HCT116 (cell line): ENCODE results near the gene NCOA1. TPM values are rescaled to one million over a fixed set of nuclear protein-coding genes. Genes with fewer than 3 reads are reported as not detected.

ENCODE experiments used
- ATAC-seq: fragments of 200-7000 bp; cut with Tn5 transposase; 2 replicates; pipeline ENCODE4 v1.9.1; 2020; ENCODE audit warnings: mild to moderate bottlenecking, moderate library complexity
- BruUV-seq: library from RNA; stranded (reverse); fragments of 400-500 nt; replicated peaks from 2 replicates; lab custom pipeline; 2021; lab: Mats Ljungman, UMichigan
- CTCF ChIA-PET: fragments of 300-600 bp; sonication (Branson Sonifier 250); formaldehyde crosslinking; loops from one replicate; lab custom pipeline; 2021; ENCODE audit warnings: antibody characterized with exemption; lab: Charles Lee
- POLR2A ChIA-PET: fragments of 300-600, 350-600 bp; sonication (Branson Sonifier 250); formaldehyde crosslinking; loops from one replicate; lab custom pipeline; 2021; ENCODE audit warnings: antibody characterized with exemption; lab: Charles Lee
- RAD21 ChIA-PET, 2 experiments: fragments of 300-600 bp; sonication (Branson Sonifier 250); formaldehyde crosslinking; loops; one replicate each; lab custom pipeline; 2023; ENCODE audit warnings: low total read pairs in 2 of 2; ENCODE audit not compliant: uncharacterized antibody in 2 of 2, unreplicated experiment in 2 of 2, low non-redundant PET in 1 of 2; lab: Charles Lee
- DNase-seq: peaks from one replicate; pipeline ENCODE4 v3.0.0-alpha.2; 2010; ENCODE audit warnings: low read depth, low spot score
- H2AFZ ChIP-seq: fragments of 200-600 bp; shearing (Covaris generic), sonication (generic); 2 replicates; pipeline ENCODE4 v1.6.1; 2017; ENCODE audit warnings: low read depth, mixed run types, mixed read lengths, antibody characterized with exemption, low read length; ENCODE audit not compliant: poor library complexity, severe bottlenecking
- H3K27ac ChIP-seq: 2 replicates; pipeline ENCODE4 v1.5.1; 2012; ENCODE audit warnings: low read depth, low read length
- H3K27me3 ChIP-seq: fragments of 200-600 bp; sonication (generic); 2 replicates; pipeline ENCODE4 v1.6.1; 2016; ENCODE audit warnings: mixed run types, low read length, mixed read lengths; ENCODE audit not compliant: insufficient read depth
- H3K36me3 ChIP-seq, 2 experiments: fragments of 200-500 bp in 1 of 2; fragments of 200-600 bp in 1 of 2; sonication (Bioruptor generic) in 1 of 2; sonication (generic) in 1 of 2; 2 replicates each; pipeline versions ENCODE4 v1.5.1 to v1.6.1; 2014 to 2016; ENCODE audit warnings: low read length in 2 of 2, inconsistent platforms in 1 of 2, mixed read lengths in 1 of 2, mixed run types in 1 of 2; ENCODE audit not compliant: insufficient read depth in 2 of 2, control insufficient read depth in 1 of 2
- H3K4me1 ChIP-seq, 2 experiments: fragments of 200-600 bp in 1 of 2; sonication (generic) in 1 of 2; 2 replicates each; pipeline versions ENCODE4 v1.5.1 to v1.6.1; 2012 to 2017; ENCODE audit warnings: low read length in 2 of 2, inconsistent platforms in 1 of 2, mild to moderate bottlenecking in 1 of 2, mixed read lengths in 1 of 2, mixed run types in 1 of 2, moderate library complexity in 1 of 2; ENCODE audit not compliant: insufficient read depth in 2 of 2, control insufficient read depth in 1 of 2
- H3K4me2 ChIP-seq: fragments of 200-600 bp; sonication (generic); 2 replicates; pipeline ENCODE4 v1.6.1; 2017; ENCODE audit warnings: mixed run types, low read length, mixed read lengths
- H3K4me3 ChIP-seq, 2 experiments: fragments of 200-600 bp in 1 of 2; sonication (generic) in 1 of 2; replicated peaks in 1 of 2; 2 replicates each; pipeline ENCODE4 v1.5.1; 2011 to 2016; ENCODE audit warnings: low read length in 2 of 2, control low read depth in 1 of 2, low read depth in 1 of 2, mild to moderate bottlenecking in 1 of 2, mixed read lengths in 1 of 2, mixed run types in 1 of 2
- H3K79me2 ChIP-seq: fragments of 200-600 bp; sonication (generic); 2 replicates; pipeline ENCODE4 v1.6.1; 2017; ENCODE audit warnings: mild to moderate bottlenecking, mixed run types, low read length, moderate library complexity, mixed read lengths; ENCODE audit not compliant: insufficient read depth
- H3K9ac ChIP-seq: fragments of 200-600 bp; sonication (generic); 2 replicates; pipeline ENCODE4 v1.6.1; 2016; ENCODE audit warnings: low read length, mixed read lengths
- H3K9me2 ChIP-seq: fragments of 200-600 bp; sonication (generic), shearing (Covaris generic); 2 replicates; pipeline ENCODE4 v1.6.1; 2017; ENCODE audit warnings: mixed run types, mild to moderate bottlenecking, moderate library complexity; ENCODE audit not compliant: insufficient read depth
- H3K9me3 ChIP-seq, 2 experiments: fragments of 200-500 bp in 1 of 2; fragments of 200-600 bp in 1 of 2; sonication (Bioruptor generic) in 1 of 2; sonication (generic) in 1 of 2; 2 replicates each; pipeline ENCODE4 v1.6.1; 2014 to 2017; ENCODE audit warnings: low read length in 2 of 2, mixed read lengths in 2 of 2, inconsistent platforms in 1 of 2, low read depth in 1 of 2, mild to moderate bottlenecking in 1 of 2, mixed run types in 1 of 2, moderate library complexity in 1 of 2; ENCODE audit not compliant: control insufficient read depth in 1 of 2, insufficient read depth in 1 of 2
- H4K20me1 ChIP-seq: fragments of 200-600 bp; sonication (generic), shearing (Covaris generic); 2 replicates; pipeline ENCODE4 v1.6.1; 2017; ENCODE audit warnings: mixed run types, mild to moderate bottlenecking, moderate library complexity; ENCODE audit not compliant: insufficient read depth
- ATF3 ChIP-seq: IDR thresholded peaks from 2 replicates; pipeline ENCODE4 v1.6.1; 2012
- CBX3 ChIP-seq: IDR thresholded peaks from 2 replicates; pipeline ENCODE4 v1.6.1; 2012; ENCODE audit warnings: low read depth
- CEBPB ChIP-seq: IDR thresholded peaks from 2 replicates; pipeline ENCODE4 v1.6.1; 2012; ENCODE audit warnings: low read depth
- CTCF ChIP-seq, 3 experiments: fragments of 200-600 bp in 1 of 3; sonication (generic) in 1 of 3; IDR thresholded peaks in 2 of 3; conservative IDR thresholded peaks in 1 of 3; 2 replicates each; pipeline ENCODE4 v1.5.1; 2012 to 2017; ENCODE audit warnings: low read depth in 2 of 3, low read length in 2 of 3, antibody characterized with exemption in 1 of 3, borderline replicate concordance in 1 of 3, control low read depth in 1 of 3, mild to moderate bottlenecking in 1 of 3, mixed read lengths in 1 of 3, mixed run types in 1 of 3, moderate library complexity in 1 of 3; ENCODE audit not compliant: insufficient read depth in 1 of 3
- ELF1 ChIP-seq: IDR thresholded peaks from 2 replicates; pipeline ENCODE4 v1.6.1; 2012; ENCODE audit warnings: low read depth, borderline replicate concordance
- EZH2 ChIP-seq: fragments of 200-600 bp; sonication (generic); IDR thresholded peaks from 2 replicates; pipeline ENCODE4 v1.6.1; 2017; ENCODE audit warnings: antibody characterized with exemption, mixed run types
- EZH2phosphoT487 ChIP-seq: fragments of 200-600 bp; IDR thresholded peaks from 2 replicates; pipeline ENCODE4 v1.6.1; 2018; ENCODE audit warnings: antibody characterized with exemption, borderline replicate concordance
- JUND ChIP-seq: IDR thresholded peaks from 2 replicates; pipeline ENCODE4 v1.6.1; 2012
- POLR2A ChIP-seq: IDR thresholded peaks from 2 replicates; pipeline ENCODE4 v1.7.0; 2011; ENCODE audit warnings: borderline replicate concordance; ENCODE audit not compliant: insufficient read depth, insufficient read length; ENCODE audit errors: extremely low read depth
- RAD21 ChIP-seq: IDR thresholded peaks from 2 replicates; pipeline ENCODE4 v1.6.1; 2012; ENCODE audit warnings: low read depth, mild to moderate bottlenecking
- REST ChIP-seq: IDR thresholded peaks from 2 replicates; pipeline ENCODE4 v1.6.1; 2012; ENCODE audit warnings: low read depth
- SIN3A ChIP-seq: IDR thresholded peaks from 2 replicates; pipeline ENCODE4 v1.6.1; 2012; ENCODE audit warnings: low read depth
- SP1 ChIP-seq: IDR thresholded peaks from 2 replicates; pipeline ENCODE4 v1.6.1; 2012; ENCODE audit warnings: low read depth
- SRF ChIP-seq: IDR thresholded peaks from 2 replicates; pipeline ENCODE4 v1.6.1; 2012; ENCODE audit warnings: low read depth
- TCF7L2 ChIP-seq: IDR thresholded peaks from 2 replicates; pipeline ENCODE4 v1.7.0; 2011; ENCODE audit warnings: borderline replicate concordance, inconsistent platforms; ENCODE audit not compliant: insufficient read depth, insufficient read length; ENCODE audit errors: extremely low read depth
- YY1 ChIP-seq: IDR thresholded peaks from 2 replicates; pipeline ENCODE4 v1.6.1; 2011; ENCODE audit warnings: low read length, low read depth, moderate library complexity, mild to moderate bottlenecking; ENCODE audit not compliant: insufficient replicate concordance; ENCODE audit errors: extremely low read depth
- intact Hi-C: fragments of 100-400 bp; cut with micrococcal nuclease; formaldehyde crosslinking; loops from 2 replicates; pipeline ENCODE4 v1.10.0; 2022
- total RNA-seq: library from RNA; stranded (reverse); gene quantifications from one replicate; pipeline ENCODE4 v1.2.1, GENCODE V29; 2021; ENCODE audit not compliant: unreplicated experiment
- TF ChIP-seq, protein P1 (sequence below): IDR thresholded peaks from 2 replicates; pipeline ENCODE4 v1.6.1; 2011; ENCODE audit warnings: mild to moderate bottlenecking, low read length, moderate library complexity; ENCODE audit not compliant: insufficient replicate concordance; ENCODE audit errors: extremely low read depth
- TF ChIP-seq, protein P2 (sequence below): IDR thresholded peaks from 2 replicates; pipeline ENCODE4 v1.6.1; 2012

NCOA1 gene
- total RNA-seq, 1 experiment from 2014 or later: 10.4 TPM

DNA sequence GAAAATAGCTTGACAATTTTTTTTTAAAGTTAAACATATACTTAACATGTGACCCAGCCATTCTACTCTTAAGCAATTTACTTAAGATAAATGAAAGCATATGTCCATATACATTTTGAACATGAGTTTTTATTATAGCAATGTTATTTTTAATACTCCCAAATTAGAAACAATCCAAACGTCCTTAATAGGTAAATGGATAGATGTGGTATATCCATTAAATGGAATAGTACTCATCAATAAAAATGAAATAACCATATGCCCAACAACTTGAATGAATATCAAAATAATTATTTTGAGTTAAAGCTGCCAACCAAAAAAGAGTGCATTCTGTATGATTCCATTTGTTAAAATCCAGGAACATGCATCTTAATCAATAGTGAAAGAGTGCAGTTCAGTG is 29.1 kb downstream of the NCOA1 start:
- no peaks in the 10 kb centered on the region for H4K20me1 ChIP-seq
- ChIA-PET POLR2A (no interaction called here), RAD21 (no interaction called here), CTCF (no interaction called here)
- ATAC-seq: no peak
- BruUV-seq: no TSS peak
- H3K9me2 ChIP-seq: no peaks in the 10 kb centered on the region
- no peaks in the 10 kb centered on the region for H3K9me3 ChIP-seq
- no peak for DNase-seq
- TF ChIP-seq YY1 (no peak), SP1 (no peak), POLR2A (no peak), CTCF (IDR thresholded peaks at IDR 0.05 in 2 of 3, conservative IDR thresholded peaks at IDR 0.05 in 1 of 3; ENCODE audit: borderline replicate concordance in 1 of 3, insufficient read depth in 1 of 3, low read depth in 2 of 3, low read length in 2 of 3) (no peak), JUND (no peak), SIN3A (no peak), ELF1 (no peak), ATF3 (no peak), REST (no peak), CEBPB (no peak), TCF7L2 (no peak), EZH2phosphoT487 (no peak), RAD21 (no peak), SRF (no peak), CBX3 (no peak), EZH2 (no peak)
- TF ChIP-seq, protein P1, sequence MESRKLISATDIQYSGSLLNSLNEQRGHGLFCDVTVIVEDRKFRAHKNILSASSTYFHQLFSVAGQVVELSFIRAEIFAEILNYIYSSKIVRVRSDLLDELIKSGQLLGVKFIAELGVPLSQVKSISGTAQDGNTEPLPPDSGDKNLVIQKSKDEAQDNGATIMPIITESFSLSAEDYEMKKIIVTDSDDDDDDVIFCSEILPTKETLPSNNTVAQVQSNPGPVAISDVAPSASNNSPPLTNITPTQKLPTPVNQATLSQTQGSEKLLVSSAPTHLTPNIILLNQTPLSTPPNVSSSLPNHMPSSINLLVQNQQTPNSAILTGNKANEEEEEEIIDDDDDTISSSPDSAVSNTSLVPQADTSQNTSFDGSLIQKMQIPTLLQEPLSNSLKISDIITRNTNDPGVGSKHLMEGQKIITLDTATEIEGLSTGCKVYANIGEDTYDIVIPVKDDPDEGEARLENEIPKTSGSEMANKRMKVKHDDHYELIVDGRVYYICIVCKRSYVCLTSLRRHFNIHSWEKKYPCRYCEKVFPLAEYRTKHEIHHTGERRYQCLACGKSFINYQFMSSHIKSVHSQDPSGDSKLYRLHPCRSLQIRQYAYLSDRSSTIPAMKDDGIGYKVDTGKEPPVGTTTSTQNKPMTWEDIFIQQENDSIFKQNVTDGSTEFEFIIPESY: no peak
- TF ChIP-seq, protein P2, sequence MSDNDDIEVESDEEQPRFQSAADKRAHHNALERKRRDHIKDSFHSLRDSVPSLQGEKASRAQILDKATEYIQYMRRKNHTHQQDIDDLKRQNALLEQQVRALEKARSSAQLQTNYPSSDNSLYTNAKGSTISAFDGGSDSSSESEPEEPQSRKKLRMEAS: no peak
- H3K9ac ChIP-seq: no peak overlapping the region
- no peaks in the 10 kb centered on the region for H3K36me3 ChIP-seq
- peaks cover 0 to 7% of the 10 kb centered on the region in 2 experiments; a peak in 2 of 4 replicates for H3K4me1 ChIP-seq
- no peak overlapping the region for H3K4me3 ChIP-seq
- H3K4me2 ChIP-seq: no peak overlapping the region
- intact Hi-C loops: no loop called here
- no peak overlapping the region for H3K27ac ChIP-seq
- H3K27me3 ChIP-seq: no peaks in the 10 kb centered on the region
- H2AFZ ChIP-seq: no peak overlapping the region
- no peaks in the 10 kb centered on the region for H3K79me2 ChIP-seq
